SK-N-SH (cell line): ENCODE data around the gene CXCL1. TPM values are rescaled to one million over a fixed set of nuclear protein-coding genes. Genes with fewer than 3 reads are reported as not detected.

Experiments used
- CTCF ChIA-PET: fragments of 300-600, 350-600 bp; formaldehyde crosslinking; extraction: SDS; loops from one replicate; lab custom pipeline; 2021; lab: Yijun Ruan, JAX
- POLR2A ChIA-PET: fragments of 350-600 bp; sonication (Branson Sonifier 250); formaldehyde crosslinking; extraction: SDS; loops from one replicate; lab custom pipeline; 2020; ENCODE audit warnings: antibody characterized with exemption, inconsistent platforms; lab: Yijun Ruan, JAX
- DNase-seq: peaks from one replicate; pipeline ENCODE4 v3.0.0; 2012
- H2AFZ ChIP-seq: fragments of 200-600 bp; sonication (generic); 2 replicates; pipeline ENCODE4 v1.8.1; 2016; ENCODE audit warnings: antibody characterized with exemption, mild to moderate bottlenecking, low read depth
- H3F3A ChIP-seq: fragments of 200-600 bp; sonication (generic); replicated peaks from 2 replicates; pipeline ENCODE3; 2016; ENCODE audit warnings: antibody characterized with exemption, mild to moderate bottlenecking; ENCODE audit not compliant: insufficient read depth
- H3K27ac ChIP-seq, 2 experiments: fragments of 200-500 bp in 1 of 2; fragments of 200-600 bp in 1 of 2; sonication (Bioruptor generic) in 1 of 2; sonication (generic), shearing (Covaris generic) in 1 of 2; 2 replicates each; pipeline versions ENCODE4 v1.5.1 to v1.6.1; 2014 to 2016; ENCODE audit warnings: low read depth in 2 of 2, inconsistent platforms in 1 of 2, low read length in 1 of 2, mild to moderate bottlenecking in 1 of 2, mixed read lengths in 1 of 2
- H3K27me3 ChIP-seq: fragments of 200-600 bp; sonication (generic), shearing (Covaris generic); 2 replicates; pipeline ENCODE4 v1.6.1; 2016; ENCODE audit warnings: mixed run types; ENCODE audit not compliant: insufficient read depth
- H3K36me3 ChIP-seq, 2 experiments: fragments of 200-500 bp in 1 of 2; fragments of 200-600 bp in 1 of 2; sonication (Bioruptor generic) in 1 of 2; sonication (generic) in 1 of 2; replicated peaks in 1 of 2; 2 replicates each; pipeline versions ENCODE3 to v1.5.1; 2014 to 2016; ENCODE audit warnings: low read length in 1 of 2, mild to moderate bottlenecking in 1 of 2; ENCODE audit not compliant: insufficient read depth in 2 of 2, control insufficient read depth in 1 of 2
- H3K4me1 ChIP-seq, 2 experiments: fragments of 200-500 bp in 1 of 2; fragments of 200-600 bp in 1 of 2; sonication (Bioruptor generic) in 1 of 2; sonication (generic), shearing (Covaris generic) in 1 of 2; 2 replicates each; pipeline versions ENCODE4 v1.5.1 to v1.6.1; 2014 to 2016; ENCODE audit warnings: low read depth in 1 of 2, low read length in 1 of 2, mixed run types in 1 of 2; ENCODE audit not compliant: insufficient read depth in 2 of 2, control insufficient read depth in 1 of 2
- H3K4me2 ChIP-seq: fragments of 200-600 bp; sonication (generic), shearing (Covaris generic); 2 replicates; pipeline ENCODE4 v1.6.1; 2017; ENCODE audit warnings: mixed run types
- H3K4me3 ChIP-seq, 2 experiments: fragments of 200-500 bp in 1 of 2; fragments of 200-600 bp in 1 of 2; sonication (Bioruptor generic) in 1 of 2; sonication (generic), shearing (Covaris generic) in 1 of 2; 2 replicates each; pipeline versions ENCODE4 v1.5.1 to v1.8.1; 2014 to 2016; ENCODE audit warnings: low read depth in 2 of 2, inconsistent platforms in 1 of 2, low read length in 1 of 2, mild to moderate bottlenecking in 1 of 2, mixed read lengths in 1 of 2, moderate library complexity in 1 of 2
- H3K79me2 ChIP-seq: fragments of 200-600 bp; sonication (generic); 2 replicates; pipeline ENCODE4 v1.8.1; 2017; ENCODE audit warnings: mild to moderate bottlenecking; ENCODE audit not compliant: insufficient read depth
- H3K9ac ChIP-seq: fragments of 200-600 bp; sonication (generic); 2 replicates; pipeline ENCODE4 v1.6.1; 2017; ENCODE audit warnings: mixed run types
- H3K9me2 ChIP-seq: fragments of 200-600 bp; sonication (generic); 2 replicates; pipeline ENCODE4 v1.6.1; 2017; ENCODE audit warnings: mixed run types
- H3K9me3 ChIP-seq: fragments of 200-600 bp; sonication (generic); 2 replicates; pipeline ENCODE4 v1.6.1; 2017; ENCODE audit warnings: mixed run types, mild to moderate bottlenecking, moderate library complexity
- H4K20me1 ChIP-seq: fragments of 200-600 bp; sonication (generic); 2 replicates; pipeline ENCODE4 v1.6.1; 2017; ENCODE audit warnings: mild to moderate bottlenecking, mixed run types; ENCODE audit not compliant: insufficient read depth
- CHD2 ChIP-seq: fragments of 150-350 bp; IDR thresholded peaks from 2 replicates; pipeline ENCODE4 v1.6.1; 2018; ENCODE audit warnings: low read length; ENCODE audit not compliant: partially characterized antibody
- ELF1 ChIP-seq: IDR thresholded peaks from 2 replicates; pipeline ENCODE4 v1.4.0; 2012
- EP300 ChIP-seq, 2 experiments: IDR thresholded peaks; 2 replicates each; pipeline versions ENCODE4 v1.4.0 to v1.6.1; 2012; ENCODE audit warnings: borderline replicate concordance in 1 of 2, low read depth in 1 of 2, low read length in 1 of 2
- EZH2phosphoT487 ChIP-seq: fragments of 200-600 bp; sonication (generic); IDR thresholded peaks from 2 replicates; pipeline ENCODE4 v1.6.1; 2017; ENCODE audit warnings: low read depth, mixed run types, mild to moderate bottlenecking, antibody characterized with exemption, moderate library complexity, borderline replicate concordance
- FOXJ3 ChIP-seq: sonication (generic); formaldehyde crosslinking; IDR thresholded peaks from 2 replicates; pipeline ENCODE4 v1.5.1; 2020; ENCODE audit warnings: mild to moderate bottlenecking, missing genetic modification reagents
- GATA2 ChIP-seq: sonication (generic); formaldehyde crosslinking; IDR thresholded peaks from 2 replicates; pipeline ENCODE4 v1.5.0; 2020; ENCODE audit warnings: mild to moderate bottlenecking, missing genetic modification reagents
- JUND ChIP-seq: IDR thresholded peaks from 2 replicates; pipeline ENCODE4 v1.4.0; 2012
- NFIC ChIP-seq: IDR thresholded peaks from 2 replicates; pipeline ENCODE4 v1.4.0; 2012; ENCODE audit warnings: borderline replicate concordance
- NRF1 ChIP-seq: IDR thresholded peaks from 2 replicates; pipeline ENCODE4 v1.6.1; 2012; ENCODE audit warnings: low read depth, mild to moderate bottlenecking, low read length
- PBX3 ChIP-seq: IDR thresholded peaks from 2 replicates; pipeline ENCODE4; 2012
- POLR2AphosphoS5 ChIP-seq: IDR thresholded peaks from 2 replicates; pipeline ENCODE4 v1.6.1; 2012; ENCODE audit warnings: low read depth, low read length
- RCOR1 ChIP-seq: fragments of 150-350 bp; IDR thresholded peaks from 2 replicates; pipeline ENCODE4 v1.6.1; 2017; ENCODE audit warnings: antibody characterized with exemption, low read length
- REST ChIP-seq: IDR thresholded peaks from 2 replicates; pipeline ENCODE4 v1.6.1; 2012; ENCODE audit warnings: mild to moderate bottlenecking, low read depth, low read length, moderate library complexity
- RXRA ChIP-seq: IDR thresholded peaks from 2 replicates; pipeline ENCODE4 v1.4.0; 2012; ENCODE audit warnings: low read depth, mild to moderate bottlenecking, borderline replicate concordance
- TCF12 ChIP-seq: IDR thresholded peaks from 2 replicates; pipeline ENCODE4 v1.4.0; 2012
- USF1 ChIP-seq: IDR thresholded peaks from 2 replicates; pipeline ENCODE4 v1.4.0; 2012; ENCODE audit warnings: low read depth, borderline replicate concordance
- USF2 ChIP-seq: fragments of 150-350 bp; IDR thresholded peaks from 2 replicates; pipeline ENCODE4 v1.6.1; 2017; ENCODE audit warnings: antibody characterized with exemption, low read length, low read depth, borderline replicate concordance
- WGBS: methylation state at CpG from one replicate; pipeline ENCODE4 v1.1.6; 2017; ENCODE audit warnings: low lambda C conversion rate; 5-methylcytosine and 5-hydroxymethylcytosine counted together
- polyA plus RNA-seq, 3 experiments: library from polyadenylated mRNA; depleted of rRNA; stranded (reverse); fragments of >200 nt; gene quantifications; 2 replicates each; pipeline ENCODE4 v1.2.3, GENCODE V29; 2012

CXCL1 gene
- polyA plus RNA-seq, 1 of the 3 experiments (the other 2 are of a cell fraction) = 0.12 TPM

GRCh38 chr4:73891326-73891725, 22.1 kb downstream of the CXCL1 start:
- Histone ChIP-seq H3K9me3 (no peaks in the 10 kb centered on the region), H3K79me2 (no peaks in the 10 kb centered on the region), H3K36me3 (no peaks in the 10 kb centered on the region), H2AFZ (no peak overlapping the region), H3K4me3 (no peak overlapping the region), H3K9me2 (no peaks in the 10 kb centered on the region), H3K4me2 (no peak overlapping the region), H4K20me1 (no peaks in the 10 kb centered on the region), H3K27ac (no peak overlapping the region), H3K4me1 (no peaks in the 10 kb centered on the region), H3F3A (no peaks in the 10 kb centered on the region), H3K9ac (no peak overlapping the region), H3K27me3 (peaks cover 16% of the 10 kb centered on the region)
- no peak for DNase-seq
- 9% methylated on average over 4 of the region's 4 CpGs for WGBS
- CTCF ChIA-PET = no interaction called here
- no peak for TF ChIP-seq USF1
- no peak for TF ChIP-seq FOXJ3
- no peak for TF ChIP-seq GATA2
- POLR2A ChIA-PET = no interaction called here

GRCh38 chr4:73891739-73892405, 22.7 kb downstream of the CXCL1 start:
- CTCF ChIA-PET = no interaction called here
- Histone ChIP-seq H4K20me1 (no peaks in the 10 kb centered on the region), H3K4me3 (no peak overlapping the region), H3K9me3 (no peaks in the 10 kb centered on the region), H3K9ac (no peak overlapping the region), H3K9me2 (no peaks in the 10 kb centered on the region), H3F3A (no peaks in the 10 kb centered on the region), H3K27me3 (peaks cover 19% of the 10 kb centered on the region), H3K4me2 (no peak overlapping the region), H3K79me2 (no peaks in the 10 kb centered on the region), H3K4me1 (no peaks in the 10 kb centered on the region), H3K27ac (no peak overlapping the region), H3K36me3 (no peaks in the 10 kb centered on the region), H2AFZ (no peak overlapping the region)
- POLR2A ChIA-PET = no interaction called here
- WGBS = 17% methylated on average over 1 of the region's 1 CpG
- DNase-seq = no peak
- TF ChIP-seq CHD2 (no peak), EZH2phosphoT487 (no peak), POLR2AphosphoS5 (no peak), TCF12 (no peak), EP300 (IDR thresholded peaks at IDR 0.05; ENCODE audit: borderline replicate concordance in 1 of 2, low read depth in 1 of 2, low read length in 1 of 2) (no peak), GATA2 (no peak), JUND (no peak), RCOR1 (no peak), NRF1 (no peak), RXRA (no peak), PBX3 (no peak), USF2 (no peak), USF1 (no peak), ELF1 (no peak), REST (no peak), NFIC (no peak)
